GM23338 (cell line): ENCODE results near the gene PRODH2. TPM values are rescaled to one million over a fixed set of nuclear protein-coding genes. Genes with fewer than 3 reads are reported as not detected.

Source experiments
- ATAC-seq: fragments of 200-7000 bp; cut with Tn5 transposase; 3 replicates; pipeline ENCODE4 v1.9.1; 2020
- DNase-seq: peaks from one replicate; pipeline ENCODE4 v3.0.0-alpha.2; 2015; ENCODE audit warnings: low spot score
- H2AFZ ChIP-seq: fragments of 200-600 bp; sonication (generic); 2 replicates; pipeline ENCODE4 v1.8.0; 2016; ENCODE audit warnings: antibody characterized with exemption, mild to moderate bottlenecking, moderate library complexity
- H3F3A ChIP-seq: fragments of 200-600 bp; sonication (generic); replicated peaks from 2 replicates; pipeline ENCODE4 v1.8.0; 2017; ENCODE audit warnings: antibody characterized with exemption, mixed run types, low read depth
- H3K27ac ChIP-seq: fragments of 200-600 bp; sonication (generic); 2 replicates; pipeline ENCODE4 v1.6.1; 2016; ENCODE audit warnings: low read depth
- H3K27me3 ChIP-seq: fragments of 200-600 bp; sonication (generic); 2 replicates; pipeline ENCODE4 v1.8.0; 2016; ENCODE audit warnings: mild to moderate bottlenecking, mixed run types, moderate library complexity; ENCODE audit not compliant: insufficient read depth
- H3K36me3 ChIP-seq: fragments of 200-600 bp; sonication (generic); 2 replicates; pipeline ENCODE4 v1.8.0; 2016; ENCODE audit warnings: mild to moderate bottlenecking; ENCODE audit not compliant: insufficient read depth
- H3K4me1 ChIP-seq: fragments of 200-600 bp; sonication (generic); 2 replicates; pipeline ENCODE4 v1.8.0; 2016; ENCODE audit warnings: mild to moderate bottlenecking, moderate library complexity; ENCODE audit not compliant: insufficient read depth
- H3K4me2 ChIP-seq: fragments of 200-600 bp; sonication (generic); 2 replicates; pipeline ENCODE4 v1.7.1; 2017; ENCODE audit warnings: mixed run types
- H3K4me3 ChIP-seq: fragments of 200-600 bp; sonication (generic); 2 replicates; pipeline ENCODE4 v1.6.1; 2016; ENCODE audit warnings: mixed run types
- H3K79me2 ChIP-seq: fragments of 200-600 bp; sonication (generic); replicated peaks from 2 replicates; pipeline ENCODE4 v1.8.0; 2017; ENCODE audit warnings: mild to moderate bottlenecking; ENCODE audit not compliant: insufficient read depth
- H3K9me2 ChIP-seq: fragments of 200-600 bp; sonication (generic); 2 replicates; pipeline ENCODE4 v1.8.0; 2017; ENCODE audit not compliant: insufficient read depth
- H4K20me1 ChIP-seq: fragments of 200-600 bp; sonication (generic); replicated peaks from 2 replicates; pipeline ENCODE4 v1.8.0; 2017; ENCODE audit warnings: mild to moderate bottlenecking; ENCODE audit not compliant: insufficient read depth
- H3K27ac Mint-ChIP-seq: 2 replicates; pipeline ENCODE4 v1.8.0; 2020; ENCODE audit warnings: inconsistent platforms, mild to moderate bottlenecking, moderate library complexity, mixed read lengths
- H3K27me3 Mint-ChIP-seq: 3 replicates; pipeline ENCODE4 v1.8.0; 2022; ENCODE audit warnings: low read depth, mild to moderate bottlenecking, moderate library complexity, mixed read lengths, inconsistent platforms; ENCODE audit not compliant: insufficient read depth, poor library complexity
- H3K36me3 Mint-ChIP-seq: 3 replicates; pipeline ENCODE4 v1.8.0; 2021; ENCODE audit warnings: low read depth, mild to moderate bottlenecking, inconsistent platforms, moderate library complexity, mixed read lengths
- H3K4me1 Mint-ChIP-seq: 3 replicates; pipeline ENCODE4 v1.8.0; 2020; ENCODE audit warnings: mild to moderate bottlenecking, inconsistent platforms, mixed read lengths
- H3K4me3 Mint-ChIP-seq: 3 replicates; pipeline ENCODE4 v1.8.0; 2021; ENCODE audit warnings: moderate library complexity, mild to moderate bottlenecking, inconsistent platforms, mixed read lengths
- H3K9me3 Mint-ChIP-seq: 3 replicates; pipeline ENCODE4 v1.8.0; 2020; ENCODE audit warnings: moderate library complexity, mild to moderate bottlenecking, inconsistent platforms, mixed read lengths
- CTCF ChIP-seq, 2 experiments: fragments of 200-600 bp in 1 of 2; sonication (generic) in 1 of 2; conservative IDR thresholded peaks; 2 replicates each; pipeline versions ENCODE4 v1.5.1 to v1.6.1; 2016 to 2017; ENCODE audit warnings: antibody characterized with exemption in 2 of 2, low read depth in 2 of 2, mild to moderate bottlenecking in 2 of 2, moderate library complexity in 1 of 2
- EZH2phosphoT487 ChIP-seq: fragments of 200-600 bp; sonication (generic); IDR thresholded peaks from one replicate; pipeline ENCODE4 v1.8.1; 2018; ENCODE audit warnings: antibody characterized with exemption; ENCODE audit not compliant: unreplicated experiment
- JUNB ChIP-seq: IDR thresholded peaks from one replicate; pipeline ENCODE4 v1.6.1; 2016; ENCODE audit warnings: antibody characterized with exemption; ENCODE audit not compliant: unreplicated experiment
- NANOG ChIP-seq: IDR thresholded peaks from 2 replicates; pipeline ENCODE4 v1.6.1; 2016; ENCODE audit warnings: antibody characterized with exemption, borderline replicate concordance
- POLR2AphosphoS5 ChIP-seq: IDR thresholded peaks from 2 replicates; pipeline ENCODE4 v1.6.1; 2016; ENCODE audit warnings: antibody characterized with exemption, low read depth
- STAT1 ChIP-seq: IDR thresholded peaks from one replicate; pipeline ENCODE4 v1.6.1; 2016; ENCODE audit warnings: antibody characterized with exemption; ENCODE audit not compliant: unreplicated experiment
- ZNF114 ChIP-seq: fragments of 250-450 bp; sonication (Bioruptor Pico); IDR thresholded peaks from 2 replicates; pipeline ENCODE4 v1.5.0; 2020; ENCODE audit warnings: mild to moderate bottlenecking, moderate library complexity
- ZNF462 ChIP-seq: fragments of 250-450 bp; sonication (Bioruptor Pico); IDR thresholded peaks from 2 replicates; pipeline ENCODE4 v1.5.0; 2020; ENCODE audit warnings: mild to moderate bottlenecking, moderate library complexity
- polyA plus RNA-seq: library from polyadenylated mRNA; unstranded; fragments of >200 nt; fragmentation: Nextera tagmentation; extraction: Ambion mirVana; gene quantifications from 2 replicates; pipeline ENCODE4 v1.2.1, GENCODE V29; 2016
- total RNA-seq: library from RNA; depleted of rRNA; stranded (reverse); fragments of >200 nt; shearing (Covaris generic); gene quantifications from 2 replicates; pipeline ENCODE4 v1.2.3, GENCODE V29; 2014

The PRODH2 gene
- total and polyA plus RNA-seq, 2 experiments from 2014 or later: not detected

DNA sequence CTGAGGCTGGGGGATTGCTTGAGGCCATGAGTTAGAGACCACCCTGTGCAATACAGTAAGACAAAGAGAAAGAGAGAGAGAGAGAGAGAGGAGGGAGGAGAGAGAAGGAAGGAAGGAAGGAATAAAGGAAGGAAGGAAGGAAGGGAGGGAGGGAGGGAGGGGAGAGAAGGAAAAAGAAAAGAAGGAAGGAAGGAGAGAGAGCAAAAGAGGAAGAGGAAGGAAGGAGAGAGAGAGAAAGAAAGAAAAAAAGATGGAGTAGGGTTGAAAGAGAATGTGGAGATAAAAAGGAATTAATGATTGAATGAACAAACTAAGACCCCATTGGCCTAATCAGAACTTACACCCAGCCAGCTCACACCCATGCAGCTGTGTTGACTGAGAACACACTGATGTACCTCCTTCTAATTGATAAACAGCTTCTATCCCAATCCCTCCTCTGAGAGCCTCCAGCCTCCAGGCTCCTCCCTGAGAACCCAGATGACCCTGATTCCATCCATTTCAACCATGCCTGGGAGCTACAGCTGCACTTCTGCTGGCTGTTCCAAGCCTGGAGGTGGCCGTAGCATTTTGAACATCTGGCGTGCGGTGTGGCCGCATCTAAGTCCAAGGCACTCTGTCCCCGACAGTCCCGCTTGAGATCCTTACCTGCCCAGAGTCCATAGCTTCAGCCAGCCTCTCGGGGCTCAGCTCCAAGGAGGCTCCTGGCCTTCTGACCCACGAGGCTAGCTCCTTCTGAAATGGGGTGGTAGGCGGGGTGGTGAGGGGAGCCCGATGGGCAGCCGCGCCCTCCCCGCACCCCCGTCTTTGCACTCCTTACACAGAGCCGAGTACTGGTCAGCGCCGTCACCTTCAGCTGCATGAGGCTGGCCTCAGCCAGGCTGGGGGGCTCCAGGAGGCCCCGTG, 1.1 kb downstream of the PRODH2 start:
- TF ChIP-seq POLR2AphosphoS5 (no peak), ZNF462 (no peak), STAT1 (no peak), EZH2phosphoT487 (no peak), NANOG (no peak), JUNB (no peak), ZNF114 (no peak), CTCF (conservative IDR thresholded peaks at IDR 0.05; ENCODE audit: low read depth in 2 of 2) (no peak)
- Mint-ChIP-seq H3K36me3 (no peaks in the 10 kb centered on the region), H3K9me3 (no peaks in the 10 kb centered on the region; the same call in 2 of the 3 replicates), H3K27ac (no peak overlapping the region), H3K4me1 (peaks cover 6% of the 10 kb centered on the region), H3K4me3 (no peak overlapping the region), H3K27me3 (peaks cover 9% of the 10 kb centered on the region)
- no peak overlapping the region for H3K27ac ChIP-seq
- H2AFZ ChIP-seq: peak overlapping the region; percentile 76
- H3K27me3 ChIP-seq: no peaks in the 10 kb centered on the region
- DNase-seq: no peak
- no peaks in the 10 kb centered on the region for H3K79me2 ChIP-seq
- no peaks in the 10 kb centered on the region for H3K9me2 ChIP-seq
- no peak overlapping the region for H3K4me3 ChIP-seq
- 0 out of 2 replicates have a peak, but pooled peaks cover 2% of the 10 kb centered on the region for H3K4me1 ChIP-seq
- H4K20me1 ChIP-seq: no peaks in the 10 kb centered on the region
- peaks cover 4% of the 10 kb centered on the region; the same call in 1 of the 2 replicates for H3F3A ChIP-seq
- H3K36me3 ChIP-seq: no peaks in the 10 kb centered on the region
- ATAC-seq: no peak
- H3K4me2 ChIP-seq: no peak overlapping the region
